Left kidney (tissue), 8 donors: ENCODE measurements around the gene LAIR2. TPM values are rescaled to one million over a fixed set of nuclear protein-coding genes. Genes with fewer than 3 reads are reported as not detected.

Source experiments
- DNase-seq: peaks from one replicate; pipeline ENCODE4 v3.0.0-alpha.2; 2013
- long read RNA-seq, 8 donors: transcript quantifications; one replicate each; lab custom pipeline, GENCODE V29; 2026
- polyA plus RNA-seq: library from polyadenylated mRNA; unstranded; fragments of 120-200 nt; gene quantifications from one replicate; pipeline ENCODE4 v1.2.1, GENCODE V29; 2013; ENCODE audit not compliant: insufficient read length

The LAIR2 gene
- not detected for polyA plus RNA-seq
- long read RNA-seq, donor 1: 0 reads
- long read RNA-seq, donor 2: 0 reads
- long read RNA-seq, donor 3: 0 reads
- long read RNA-seq, donor 4: 0 reads
- long read RNA-seq, donor 5, partial matches to known transcripts: 0 of 1 reads
- long read RNA-seq, donor 5, other reads (novel, unspliced or antisense): 0 of 1 reads
- long read RNA-seq, donor 6: 0 reads
- long read RNA-seq, donor 7: 0 reads
- long read RNA-seq, donor 8: 0 reads

- DNase-seq: no peak
Observed at GRCh38 chr19:54502518-54503048, at the start of gene LAIR2. LAIR2 (plus strand) TSS chr19:54502831; CDS start chr19:54502919, 88 bp downstream.

GRCh38 chr19:54453921-54454780 is 48.5 kb upstream of the LAIR2 start:
- no peak for DNase-seq

DNA sequence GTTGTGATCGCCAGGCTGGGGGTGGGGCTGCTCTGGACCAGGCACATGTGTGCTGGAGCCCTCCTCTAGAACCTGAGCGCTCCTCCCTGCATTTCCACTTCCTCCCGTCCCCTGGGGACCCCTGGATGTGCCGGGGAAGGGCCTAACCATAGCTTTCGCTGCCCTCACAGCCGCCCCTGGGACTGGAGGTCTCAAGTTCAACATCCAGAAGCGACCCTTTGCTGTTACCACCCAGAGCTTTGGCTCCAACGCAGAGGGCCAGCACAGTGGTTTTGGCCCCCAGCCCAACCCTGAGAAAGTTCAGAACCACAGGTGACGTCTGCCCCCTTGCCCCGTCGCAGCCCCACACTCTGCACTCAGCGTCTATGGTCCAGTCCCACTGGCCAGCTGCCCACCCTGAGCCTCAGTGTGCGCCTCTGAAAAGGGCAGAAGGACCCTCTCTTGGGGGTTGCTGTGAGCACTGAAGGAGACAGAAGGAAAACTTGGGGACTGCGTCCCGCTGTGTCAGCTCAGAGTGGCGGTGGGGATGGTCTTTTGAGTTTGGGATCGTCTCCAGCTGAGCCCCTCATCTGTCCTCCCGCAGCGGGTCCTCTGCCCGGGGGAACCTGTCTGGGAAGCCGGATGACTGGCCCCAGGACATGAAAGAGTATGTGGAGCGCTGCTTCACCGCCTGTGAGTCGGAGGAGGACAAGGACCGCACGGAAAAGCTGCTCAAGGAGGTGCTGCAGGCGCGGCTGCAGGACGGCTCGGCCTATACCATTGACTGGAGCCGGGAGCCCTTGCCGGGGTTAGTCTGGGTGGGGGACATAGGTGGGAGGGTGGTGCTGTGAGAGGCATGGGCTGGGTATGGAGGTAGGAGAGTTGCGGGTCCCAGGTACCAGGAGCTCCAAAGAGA is 47.6 kb upstream of the LAIR2 start:
- DNase-seq: no peak

DNA sequence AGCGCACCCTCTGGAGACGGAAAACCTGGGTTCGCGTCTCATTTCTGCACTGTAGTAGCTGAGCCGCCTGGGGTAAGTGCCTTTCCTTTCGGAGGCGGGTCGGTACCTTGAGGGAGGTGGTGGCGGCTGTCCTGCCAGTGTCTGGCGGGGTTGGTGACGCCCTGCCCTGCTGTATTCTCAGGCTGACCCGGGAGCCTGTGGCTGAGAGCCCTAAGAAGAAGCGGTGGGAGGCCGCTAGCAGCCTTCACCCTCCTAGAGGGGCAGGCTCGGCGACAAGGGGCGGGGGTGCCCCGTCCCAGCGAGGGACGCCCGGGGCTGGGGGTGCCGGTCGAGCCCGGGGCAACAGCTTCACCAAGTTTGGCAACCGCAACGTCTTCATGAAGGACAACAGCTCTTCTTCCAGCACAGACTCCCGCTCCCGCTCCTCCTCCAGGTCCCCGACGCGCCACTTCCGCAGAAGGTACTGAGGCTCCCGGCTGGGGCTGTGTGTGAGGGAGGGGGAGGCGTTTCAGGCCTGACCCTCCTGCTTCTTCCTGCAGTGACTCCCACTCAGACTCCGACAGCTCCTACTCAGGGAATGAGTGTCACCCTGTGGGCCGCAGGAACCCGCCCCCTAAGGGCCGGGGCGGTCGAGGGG is 46.7 kb upstream of the LAIR2 start:
- no peak for DNase-seq

DNA sequence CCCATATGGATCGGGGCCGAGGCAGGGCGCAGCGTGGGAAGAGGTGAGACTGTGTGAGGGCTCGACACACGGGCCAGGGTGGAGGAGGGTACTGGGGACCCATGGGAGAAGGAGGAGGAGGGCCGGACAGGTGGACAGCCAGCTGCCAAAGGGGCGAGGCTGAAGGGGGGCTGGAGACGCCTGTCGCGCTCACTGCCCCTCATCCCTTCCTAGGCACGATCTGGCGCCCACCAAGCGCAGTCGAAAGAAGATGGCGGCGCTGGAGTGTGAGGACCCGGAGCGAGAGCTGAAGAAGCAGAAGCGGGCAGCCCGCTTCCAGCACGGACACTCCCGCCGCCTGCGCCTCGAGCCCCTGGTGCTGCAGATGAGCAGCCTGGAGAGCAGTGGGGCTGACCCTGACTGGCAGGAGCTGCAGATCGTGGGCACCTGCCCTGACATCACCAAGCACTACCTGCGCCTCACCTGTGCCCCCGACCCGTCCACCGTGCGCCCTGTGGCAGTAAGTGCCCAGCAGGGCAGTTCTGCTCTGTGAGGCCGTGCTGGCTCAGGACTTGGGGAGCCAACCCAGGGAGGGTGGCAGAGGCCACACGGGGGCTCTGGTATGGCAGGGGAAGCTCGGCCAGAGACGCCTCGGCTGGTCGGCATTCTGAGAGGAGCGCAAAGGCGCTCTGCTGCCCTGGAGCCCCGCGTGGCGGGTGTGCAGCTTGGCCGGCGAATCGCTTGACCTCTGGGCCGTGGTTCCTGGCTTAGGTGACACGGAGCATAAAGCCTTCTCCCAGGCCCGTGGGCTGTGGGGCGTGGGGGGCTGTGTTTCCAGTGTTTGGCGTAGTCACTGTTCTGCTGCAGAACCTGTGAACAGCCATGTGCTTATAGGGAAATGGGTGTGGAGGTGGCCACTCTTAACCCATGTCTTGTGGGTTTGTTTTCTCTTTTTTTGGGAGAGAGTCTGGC is 45.9 kb upstream of the LAIR2 start:
- no peak for DNase-seq

DNA sequence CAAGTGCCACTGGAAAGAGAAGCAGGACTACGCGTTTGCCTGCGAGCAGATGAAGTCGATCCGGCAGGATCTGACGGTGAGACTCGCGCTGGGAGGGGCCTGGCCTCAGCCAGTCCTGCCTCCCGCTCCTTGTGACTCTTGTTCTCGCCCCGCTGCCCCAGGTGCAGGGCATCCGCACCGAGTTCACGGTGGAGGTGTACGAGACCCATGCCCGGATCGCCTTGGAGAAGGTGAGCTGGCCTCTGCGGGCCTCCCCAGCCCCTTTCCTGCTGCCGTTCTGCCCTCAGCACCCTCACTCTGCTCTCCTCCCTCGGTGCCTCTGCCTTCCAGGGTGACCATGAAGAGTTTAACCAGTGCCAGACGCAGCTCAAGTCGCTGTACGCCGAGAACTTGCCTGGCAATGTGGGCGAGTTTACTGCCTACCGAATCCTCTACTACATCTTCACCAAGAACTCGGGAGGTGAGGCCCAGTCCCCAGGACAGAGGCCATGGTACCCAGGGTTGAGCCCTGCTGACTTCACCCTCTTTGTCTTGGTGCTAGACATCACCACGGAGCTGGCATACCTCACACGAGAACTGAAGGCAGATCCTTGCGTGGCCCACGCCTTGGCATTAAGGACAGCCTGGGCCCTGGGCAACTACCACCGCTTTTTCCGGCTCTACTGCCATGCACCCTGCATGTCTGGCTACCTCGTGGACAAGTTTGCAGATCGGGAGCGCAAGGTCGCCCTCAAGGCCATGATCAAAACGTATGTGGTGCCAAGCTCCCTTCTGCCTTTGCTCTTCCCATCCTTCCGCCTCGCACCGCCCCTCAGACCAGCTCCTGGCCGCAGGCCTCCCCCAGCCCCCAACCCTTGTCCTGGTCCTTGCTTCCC is 44.6 kb upstream of the LAIR2 start:
- no peak for DNase-seq

DNA sequence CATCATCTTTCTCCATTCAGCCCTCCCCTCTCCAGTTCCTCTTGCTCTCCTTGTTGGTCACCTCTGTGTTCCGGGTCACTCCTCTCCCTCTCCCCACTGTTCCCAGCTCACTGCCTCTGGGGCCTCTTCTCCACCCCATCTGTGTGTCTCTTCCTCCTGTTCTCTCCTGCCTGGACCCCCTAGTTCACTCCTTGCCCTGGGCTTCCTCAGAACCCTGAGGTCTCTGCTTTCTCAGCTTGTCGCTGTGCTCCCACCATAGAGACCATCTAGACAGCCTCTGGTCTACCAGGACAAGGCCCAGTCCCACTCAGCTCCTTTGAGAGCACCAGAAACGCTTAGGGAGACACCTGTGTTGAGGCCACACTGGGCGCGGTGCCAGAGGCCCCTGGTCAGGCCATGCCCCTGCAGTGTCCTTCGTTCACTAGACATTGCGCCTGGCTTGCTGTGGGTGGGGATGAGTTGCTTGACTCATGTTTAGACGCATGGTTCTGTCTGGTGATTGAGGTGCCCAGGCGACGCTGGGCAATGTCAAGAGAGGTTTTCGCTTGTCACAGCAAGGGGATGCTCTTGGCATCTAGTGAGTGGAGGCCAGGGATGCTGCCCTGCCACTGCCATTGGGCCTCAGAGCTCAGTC is 43.9 kb upstream of the LAIR2 start:
- DNase-seq: no peak

DNA sequence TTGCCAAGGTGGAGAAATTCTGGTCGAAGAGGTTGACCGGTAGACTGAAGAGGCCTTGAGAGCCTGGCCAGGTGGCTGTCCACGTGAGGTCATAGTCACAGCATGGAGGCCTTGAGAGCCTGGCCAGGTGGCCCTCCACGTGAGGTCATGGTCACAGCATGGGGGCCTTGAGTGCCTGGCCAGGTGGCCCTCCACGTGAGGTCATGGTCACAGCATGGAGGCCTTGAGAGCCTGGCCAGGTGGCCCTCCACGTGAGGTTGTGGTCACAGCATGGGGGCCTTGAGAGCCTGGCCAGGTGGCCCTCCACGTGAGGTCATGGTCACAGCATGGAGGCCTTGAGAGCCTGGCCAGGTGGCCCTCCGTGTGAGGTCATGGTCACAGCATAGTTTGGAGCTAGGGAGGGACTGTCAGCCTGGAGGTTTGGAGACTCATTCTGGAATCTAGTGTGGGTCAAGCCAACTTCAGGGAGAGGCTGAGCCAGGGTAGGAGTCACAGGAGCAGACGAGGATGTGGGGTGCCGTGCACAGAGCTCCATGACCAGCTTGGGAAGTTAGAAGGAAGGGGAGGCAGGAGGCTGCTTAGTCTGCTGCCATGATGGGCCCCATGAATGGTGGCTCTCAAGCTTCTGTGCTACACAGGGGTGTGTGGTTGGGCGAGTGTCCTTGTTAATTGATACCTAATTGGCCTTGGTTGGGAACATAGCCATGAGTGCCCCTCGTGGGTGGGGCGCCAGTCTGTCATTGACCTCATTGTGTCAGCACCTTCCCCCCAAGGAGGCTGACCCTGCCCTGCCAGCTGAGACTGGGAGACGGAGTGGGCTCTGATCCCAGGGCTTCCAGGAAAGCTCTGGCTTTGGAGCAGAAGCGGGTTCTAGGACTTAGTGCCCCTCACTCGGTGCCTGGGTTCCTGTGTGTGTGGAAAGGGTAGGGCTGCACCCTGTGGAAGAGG is 43.1 kb upstream of the LAIR2 start:
- DNase-seq: no peak

DNA sequence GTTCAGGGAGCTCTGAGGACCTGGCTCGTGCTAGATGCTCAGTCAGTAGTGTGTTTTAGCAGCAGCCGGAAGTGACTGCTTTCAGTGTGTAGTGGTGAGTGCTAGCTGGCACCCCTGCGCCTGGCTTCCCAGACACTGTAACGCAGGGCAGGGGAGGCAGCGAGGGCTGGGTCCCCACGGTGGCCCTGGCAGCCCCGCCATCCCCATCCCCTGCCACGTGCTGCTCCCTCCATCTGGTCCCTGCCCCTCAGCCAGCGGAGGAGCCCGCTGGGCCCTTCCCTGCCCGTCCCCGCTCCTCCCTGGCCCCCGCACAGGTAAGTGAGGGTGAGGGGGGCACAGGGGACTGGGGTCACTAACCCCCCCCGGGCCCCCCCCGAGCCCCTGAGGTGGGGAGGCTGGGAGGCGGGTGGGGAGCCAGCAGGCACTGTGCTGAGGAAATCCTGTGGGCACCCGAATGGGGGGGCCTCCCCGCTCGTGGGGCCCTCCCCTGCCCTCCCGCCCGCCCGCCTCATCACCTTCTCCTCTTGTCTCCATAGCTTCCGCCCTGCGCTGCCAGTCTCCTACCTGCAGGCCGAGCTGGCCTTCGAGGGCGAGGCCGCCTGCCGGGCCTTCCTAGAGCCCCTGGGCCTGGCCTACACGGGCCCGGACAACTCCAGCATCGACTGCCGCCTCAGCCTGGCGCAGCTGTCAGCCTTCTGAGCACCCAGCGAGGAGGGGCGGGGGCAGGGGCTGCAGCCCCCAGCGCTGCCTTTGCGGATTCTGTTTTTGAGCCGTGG is 42.2 kb upstream of the LAIR2 start:
- DNase-seq: no peak

- no peak for DNase-seq
Observed at GRCh38 chr19:54461210-54461609, 41.4 kb upstream of the LAIR2 start.

GRCh38 chr19:54461613-54462012 is 41.0 kb upstream of the LAIR2 start:
- DNase-seq: peak; percentile 68

GRCh38 chr19:54462047-54462654 is 40.5 kb upstream of the LAIR2 start:
- no peak for DNase-seq

GRCh38 chr19:54462655-54463530 is 39.7 kb upstream of the LAIR2 start:
- no peak for DNase-seq

DNA sequence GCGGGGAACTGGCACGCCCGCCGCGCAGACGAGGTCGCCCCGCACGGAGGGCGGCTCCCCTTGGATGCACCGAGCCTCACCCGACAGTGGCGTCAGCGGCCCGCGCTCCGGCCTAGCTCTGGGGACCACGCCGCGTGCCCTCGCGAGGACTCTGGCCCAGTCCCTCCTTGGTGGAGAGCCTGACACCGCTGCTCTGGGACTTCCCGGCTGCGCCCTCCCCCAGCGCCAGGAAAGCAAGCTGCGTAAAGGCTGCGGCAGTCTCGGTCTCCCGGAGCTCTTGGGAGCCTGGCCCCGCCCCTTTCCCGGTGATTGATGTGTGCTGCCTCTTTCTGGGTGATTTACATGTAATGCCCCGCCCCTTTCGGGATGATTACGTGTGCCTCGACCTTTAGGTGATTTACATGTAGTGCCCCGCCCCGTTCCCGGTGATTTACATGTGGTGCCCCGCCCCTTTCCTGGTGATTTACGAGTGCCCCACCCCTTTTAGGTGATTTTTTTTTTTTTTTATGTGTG is 39.0 kb upstream of the LAIR2 start, which contains the start of gene LENG9:
LENG9 (minus strand) TSS at position 248 of the 513 bp plus-strand sequence. CDS start 252 bp downstream, outside the sequence.
- DNase-seq: peak; percentile 92

DNA sequence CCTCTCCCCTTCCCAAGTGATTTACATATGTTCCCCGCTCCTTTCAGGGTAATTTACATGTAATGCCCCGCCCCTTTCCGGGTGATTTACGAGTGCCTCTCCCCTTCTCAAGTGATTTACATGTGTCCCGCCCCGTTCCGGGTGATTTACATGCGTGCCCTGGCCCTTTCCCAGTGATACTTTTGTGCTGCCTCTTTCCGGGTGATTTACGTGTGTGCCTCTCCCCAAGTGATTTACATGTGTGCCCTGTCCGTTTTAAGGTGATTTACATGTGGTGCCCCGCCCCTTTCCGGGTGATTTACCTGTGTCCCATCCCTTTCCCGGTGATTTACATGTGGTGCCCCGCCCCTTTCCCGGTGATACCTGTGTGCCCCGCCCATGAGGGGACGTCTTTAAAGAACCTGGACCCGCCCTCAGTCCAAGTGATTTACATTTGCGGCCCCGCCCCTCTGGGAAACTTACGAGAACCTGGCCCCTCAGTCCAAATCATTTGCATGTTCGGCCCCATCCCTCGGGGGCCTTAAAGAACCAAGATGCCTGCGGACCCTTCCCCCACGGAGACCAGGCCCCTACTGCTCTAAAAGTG is 38.5 kb upstream of the LAIR2 start:
- peak; percentile 83 for DNase-seq
